Measurements from ENCODE around the gene PATJ.
"Not testable (repeated sequence)": the region's sequence is repeated elsewhere in the genome, so short reads cannot be mapped to it uniquely, and the experiment has no call there.

Gene PATJ

GRCh38 chr1:62181532-62181931, 439.3 kb downstream of the PATJ start:
- DNase-seq = no peak

GRCh38 chr1:62182157-62182556, 439.9 kb downstream of the PATJ start:
- not testable (repeated sequence) for DNase-seq

GRCh38 chr1:62183164-62184020, 441.1 kb downstream of the PATJ start:
- not testable (repeated sequence) for DNase-seq

GRCh38 chr1:62184336-62184735, 442.1 kb downstream of the PATJ start:
- no peak for DNase-seq

- not testable (repeated sequence) for DNase-seq
Observed at GRCh38 chr1:62185233-62185632, 443.0 kb downstream of the PATJ start.

- no peak for DNase-seq
Observed at GRCh38 chr1:62185677-62186076, 443.4 kb downstream of the PATJ start.

- no peak for DNase-seq
Observed at GRCh38 chr1:62187548-62187947, 445.3 kb downstream of the PATJ start.

- no peak for DNase-seq
Observed at GRCh38 chr1:62188111-62188510, 445.8 kb downstream of the PATJ start.

GRCh38 chr1:62194651-62195544, 452.6 kb downstream of the PATJ start, which contains the start of gene L1TD1:
Gene L1TD1, plus strand, starts transcription at chr1:62194849. Its CDS starts 11,780 bp downstream, at chr1:62206629.
- no peak for DNase-seq

- no peak for DNase-seq
Observed at GRCh38 chr1:62196086-62196690, 453.9 kb downstream of the PATJ start.

- DNase-seq = no peak
Observed at GRCh38 chr1:62198069-62198780, 455.9 kb downstream of the PATJ start.

- no peak for DNase-seq
Observed at GRCh38 chr1:62198781-62199125, 456.5 kb downstream of the PATJ start.

- DNase-seq = no peak
Observed at GRCh38 chr1:62207187-62207586, 464.9 kb downstream of the PATJ start.

GRCh38 chr1:62208087-62208486, 465.8 kb downstream of the PATJ start:
- no peak for DNase-seq

GRCh38 chr1:62208970-62209369, 466.7 kb downstream of the PATJ start:
- DNase-seq = no peak

GRCh38 chr1:62209931-62210595, 467.8 kb downstream of the PATJ start:
- peak; percentile 13 to 23 for DNase-seq

GRCh38 chr1:62210960-62211359, 468.7 kb downstream of the PATJ start:
- peak; percentile 6 to 30 for DNase-seq

GRCh38 chr1:62212411-62212810, 470.1 kb downstream of the PATJ start:
- no peak for DNase-seq

GRCh38 chr1:62213075-62213914, 471.0 kb downstream of the PATJ start:
- DNase-seq = no peak

- DNase-seq = no peak
Observed at GRCh38 chr1:62218604-62219003, 476.3 kb downstream of the PATJ start.

GRCh38 chr1:62220456-62220855, 478.2 kb downstream of the PATJ start:
- DNase-seq = not testable (repeated sequence)
